OCI-LY1 (cell line): ENCODE measurements around the gene SUSD6.

Source experiments
- EZH2 ChIP-seq: fragments of 200-600 bp; sonication (generic), shearing (Covaris generic); IDR thresholded peaks from 2 replicates; pipeline ENCODE4 v1.8.0; 2017; ENCODE audit warnings: borderline replicate concordance, mixed run types, mild to moderate bottlenecking, antibody characterized with exemption, low read length, moderate library complexity, mixed read lengths
- TF ChIP-seq, protein P1 (sequence below): fragments of 200-600 bp; sonication (generic), shearing (Covaris generic); IDR thresholded peaks from 2 replicates; pipeline ENCODE4 v1.5.1; 2017; ENCODE audit warnings: mild to moderate bottlenecking, antibody characterized with exemption, low read length, moderate library complexity, mixed read lengths

DNA sequence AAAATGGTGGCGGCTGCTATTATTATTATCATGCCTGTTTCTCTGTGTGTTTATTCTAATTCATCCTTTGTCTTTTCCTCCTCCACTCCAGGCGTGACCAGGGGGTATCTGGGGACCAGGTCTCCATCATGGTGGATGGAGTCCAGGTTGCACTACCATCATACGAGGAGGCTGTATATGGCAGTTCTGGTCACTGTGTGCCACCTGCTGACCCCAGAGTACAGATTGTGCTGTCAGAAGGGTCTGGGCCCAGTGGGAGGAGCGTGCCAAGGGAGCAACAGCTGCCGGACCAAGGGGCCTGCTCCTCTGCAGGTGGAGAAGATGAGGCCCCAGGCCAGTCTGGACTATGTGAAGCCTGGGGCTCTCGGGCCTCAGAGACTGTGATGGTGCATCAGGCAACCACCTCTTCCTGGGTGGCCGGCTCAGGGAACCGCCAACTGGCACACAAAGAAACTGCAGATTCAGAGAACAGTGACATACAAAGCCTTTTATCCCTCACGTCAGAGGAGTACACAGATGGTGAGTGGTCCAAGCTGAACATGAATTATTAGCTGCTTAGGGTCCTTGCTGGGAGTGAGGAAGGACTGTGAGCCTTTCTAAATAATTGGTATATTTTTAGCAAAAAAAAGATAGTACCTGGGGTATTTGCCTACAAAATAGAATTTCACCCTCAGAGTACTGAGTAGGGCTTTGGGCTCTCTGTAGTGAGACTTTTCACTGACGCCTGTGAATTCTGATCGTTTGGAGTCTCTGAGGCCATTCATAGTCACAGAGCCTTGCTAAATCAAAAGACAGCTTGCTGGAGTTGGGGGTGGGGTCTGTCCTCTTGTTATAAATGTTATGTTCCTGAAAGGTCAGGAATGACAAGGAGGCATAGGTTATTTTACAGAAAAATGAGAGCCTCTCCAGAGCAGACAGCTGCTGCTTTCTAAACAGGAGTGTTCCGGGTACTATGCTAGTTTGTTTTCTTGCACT lies 97.5 kb downstream of the SUSD6 start:
- TF ChIP-seq, protein P1, sequence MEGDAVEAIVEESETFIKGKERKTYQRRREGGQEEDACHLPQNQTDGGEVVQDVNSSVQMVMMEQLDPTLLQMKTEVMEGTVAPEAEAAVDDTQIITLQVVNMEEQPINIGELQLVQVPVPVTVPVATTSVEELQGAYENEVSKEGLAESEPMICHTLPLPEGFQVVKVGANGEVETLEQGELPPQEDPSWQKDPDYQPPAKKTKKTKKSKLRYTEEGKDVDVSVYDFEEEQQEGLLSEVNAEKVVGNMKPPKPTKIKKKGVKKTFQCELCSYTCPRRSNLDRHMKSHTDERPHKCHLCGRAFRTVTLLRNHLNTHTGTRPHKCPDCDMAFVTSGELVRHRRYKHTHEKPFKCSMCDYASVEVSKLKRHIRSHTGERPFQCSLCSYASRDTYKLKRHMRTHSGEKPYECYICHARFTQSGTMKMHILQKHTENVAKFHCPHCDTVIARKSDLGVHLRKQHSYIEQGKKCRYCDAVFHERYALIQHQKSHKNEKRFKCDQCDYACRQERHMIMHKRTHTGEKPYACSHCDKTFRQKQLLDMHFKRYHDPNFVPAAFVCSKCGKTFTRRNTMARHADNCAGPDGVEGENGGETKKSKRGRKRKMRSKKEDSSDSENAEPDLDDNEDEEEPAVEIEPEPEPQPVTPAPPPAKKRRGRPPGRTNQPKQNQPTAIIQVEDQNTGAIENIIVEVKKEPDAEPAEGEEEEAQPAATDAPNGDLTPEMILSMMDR, result peak; percentile 50; the same call in 1 of the 2 replicates
- TF ChIP-seq EZH2, result no peak
